Right ventricle myocardium superior (tissue), 1 donor: ENCODE measurements around the gene RPRM. TPM values are rescaled to one million over a fixed set of nuclear protein-coding genes. Genes with fewer than 3 reads are reported as not detected.
"Not testable (repeated sequence)": the region's sequence is repeated elsewhere in the genome, so short reads cannot be mapped to it uniquely, and the experiment has no call there.

Experiments used
- ATAC-seq: fragments of 200-7000 bp; cut with Tn5 transposase; one replicate; pipeline ENCODE4 v1.9.1; 2020; ENCODE audit warnings: mild to moderate bottlenecking; ENCODE audit not compliant: poor library complexity
- DNase-seq: peaks from one replicate; pipeline ENCODE4 v3.0.0-alpha.2; 2020
- intact Hi-C: fragments of 100-400 bp; cut with DNase I; formaldehyde crosslinking; loops from one replicate; pipeline ENCODE4 v1.11.2; 2022
- long read RNA-seq: library from polyadenylated mRNA; unstranded; transcript quantifications from one replicate; pipeline ENCODE4 v2.0.0, GENCODE V29; 2021
- total RNA-seq: library from RNA; stranded (reverse); fragmentation: NEBNext Ultra II Directional; extraction: Animal tissue kit (Norgen Biotek cat#: 25700); gene quantifications from one replicate; pipeline ENCODE4 v1.2.1, GENCODE V29; 2021
- donor health status: DM: no; HTN: yes; CAD: no; lungs with severe emphysema.

RPRM gene
- not detected for total RNA-seq
- long read RNA-seq = 0 reads

- DNase-seq (peak; percentile 75), ATAC-seq (peak; percentile 96)
- intact Hi-C loops = no loop called here
Measured at GRCh38 chr2:153478289-153479261, at the start of gene RPRM. RPRM (minus strand) TSS chr2:153478762; CDS start chr2:153478565, 197 bp downstream.

- intact Hi-C loops = no loop called here
- DNase-seq (no peak), ATAC-seq (no peak)
Measured at GRCh38 chr2:153519257-153519875, 40.8 kb upstream of the RPRM start.

- DNase-seq (no peak), ATAC-seq (no peak)
- intact Hi-C loops = no loop called here
Measured at GRCh38 chr2:153512331-153512730, 33.8 kb upstream of the RPRM start.

GRCh38 chr2:153510996-153511395 is 32.4 kb upstream of the RPRM start:
- no peak for DNase-seq
- intact Hi-C loops = no loop called here
- no peak for ATAC-seq

GRCh38 chr2:153509133-153509532 is 30.6 kb upstream of the RPRM start:
- DNase-seq = no peak
- no peak for ATAC-seq
- intact Hi-C loops = no loop called here

- DNase-seq, intact Hi-C loops, ATAC-seq: not testable (repeated sequence)
Measured at GRCh38 chr2:153506499-153506898, 27.9 kb upstream of the RPRM start.

- ATAC-seq (no peak), DNase-seq (no peak)
- intact Hi-C loops = no loop called here
Measured at GRCh38 chr2:153499439-153499838, 20.9 kb upstream of the RPRM start.

- DNase-seq (no peak), ATAC-seq (no peak)
- intact Hi-C loops = no loop called here
Measured at GRCh38 chr2:153497938-153498629, 19.5 kb upstream of the RPRM start.

GRCh38 chr2:153495725-153496124 is 17.2 kb upstream of the RPRM start:
- DNase-seq (no peak), ATAC-seq (no peak)
- intact Hi-C loops = no loop called here

GRCh38 chr2:153488072-153488471 is 9.5 kb upstream of the RPRM start:
- ATAC-seq (no peak), DNase-seq (no peak)
- intact Hi-C loops = no loop called here

- intact Hi-C loops = no loop called here
- no peak for DNase-seq
- ATAC-seq = no peak
Measured at GRCh38 chr2:153487448-153487847, 8.9 kb upstream of the RPRM start.

- DNase-seq = no peak
- no peak for ATAC-seq
- intact Hi-C loops = no loop called here
Measured at GRCh38 chr2:153479573-153479972, 1.0 kb upstream of the RPRM start.

GRCh38 chr2:153477636-153478288 is 800 bp downstream of the RPRM start:
- ATAC-seq (no peak), DNase-seq (no peak)
- intact Hi-C loops = no loop called here

GRCh38 chr2:153476816-153477635 is 1.5 kb downstream of the RPRM start:
- ATAC-seq (no peak), DNase-seq (peak; percentile 44)
- intact Hi-C loops = no loop called here

GRCh38 chr2:153476491-153476815 is 2.1 kb downstream of the RPRM start:
- intact Hi-C loops = no loop called here
- DNase-seq (no peak), ATAC-seq (no peak)

- no peak for ATAC-seq
- DNase-seq = no peak
- intact Hi-C loops = no loop called here
Measured at GRCh38 chr2:153474876-153475435, 3.6 kb downstream of the RPRM start.

GRCh38 chr2:153474407-153474806 is 4.2 kb downstream of the RPRM start:
- intact Hi-C loops = no loop called here
- ATAC-seq (no peak), DNase-seq (no peak)

- ATAC-seq (no peak), DNase-seq (no peak)
- intact Hi-C loops = no loop called here
Measured at GRCh38 chr2:153470867-153471266, 7.7 kb downstream of the RPRM start.
